Erythroblast (primary cell): ENCODE measurements around the gene ITSN1.

Experiments
- GATA1 ChIP-seq: IDR thresholded peaks from 2 replicates; pipeline ENCODE4 v1.6.1; 2011; ENCODE audit warnings: low read depth, mild to moderate bottlenecking, control low read depth, low read length, moderate library complexity
- POLR2A ChIP-seq: IDR thresholded peaks from 2 replicates; pipeline ENCODE4 v1.6.1; 2011; ENCODE audit warnings: mild to moderate bottlenecking, low read length

GRCh38 chr21:33908760-33909159 lies 266.5 kb downstream of the ITSN1 start:
- TF ChIP-seq POLR2A (no peak), GATA1 (no peak)
